ENCODE data around the gene ACCS.

DNA sequence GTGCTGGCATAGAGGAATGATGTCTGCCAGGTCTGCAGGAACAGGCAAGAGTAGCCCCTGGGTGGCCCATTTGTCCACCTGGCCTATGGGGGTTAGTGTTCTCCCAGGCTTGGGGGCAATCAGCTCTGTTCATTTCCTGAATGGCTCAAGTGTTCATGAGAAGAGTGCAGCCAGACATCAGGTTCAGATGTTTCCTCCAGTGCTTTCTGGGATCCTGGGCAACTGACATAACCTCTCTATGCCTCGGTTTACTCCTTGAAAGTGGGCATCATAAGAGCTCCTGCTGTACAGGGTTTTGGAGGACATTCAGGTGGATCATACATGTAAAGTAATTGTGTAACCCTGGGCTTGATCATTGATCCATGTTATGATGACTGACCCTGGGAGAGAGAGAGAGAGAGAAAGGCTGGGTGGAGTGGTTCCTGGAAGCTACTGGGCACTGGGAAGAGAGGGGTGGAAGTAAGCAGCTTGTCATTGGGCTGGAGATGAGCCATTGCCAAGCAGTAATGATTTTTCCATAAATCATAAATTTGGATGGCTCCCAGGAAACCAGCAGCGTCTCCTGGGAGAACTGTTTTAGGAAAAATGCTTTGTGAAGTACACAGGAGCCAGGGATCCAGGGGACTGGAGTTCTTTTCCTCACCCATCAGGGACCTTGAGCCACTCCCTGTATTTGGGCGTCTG lies 48.5 kb upstream of the ACCS start:
- TF ChIP-seq SIN3A (IDR thresholded peaks at IDR 0.05; ENCODE audit: borderline replicate concordance, insufficient read depth, low read length), result no peak
- no peak for TF ChIP-seq POLR2AphosphoS5 (IDR thresholded peaks at IDR 0.05; ENCODE audit: low read depth, low read length)
- TF ChIP-seq, protein P1, sequence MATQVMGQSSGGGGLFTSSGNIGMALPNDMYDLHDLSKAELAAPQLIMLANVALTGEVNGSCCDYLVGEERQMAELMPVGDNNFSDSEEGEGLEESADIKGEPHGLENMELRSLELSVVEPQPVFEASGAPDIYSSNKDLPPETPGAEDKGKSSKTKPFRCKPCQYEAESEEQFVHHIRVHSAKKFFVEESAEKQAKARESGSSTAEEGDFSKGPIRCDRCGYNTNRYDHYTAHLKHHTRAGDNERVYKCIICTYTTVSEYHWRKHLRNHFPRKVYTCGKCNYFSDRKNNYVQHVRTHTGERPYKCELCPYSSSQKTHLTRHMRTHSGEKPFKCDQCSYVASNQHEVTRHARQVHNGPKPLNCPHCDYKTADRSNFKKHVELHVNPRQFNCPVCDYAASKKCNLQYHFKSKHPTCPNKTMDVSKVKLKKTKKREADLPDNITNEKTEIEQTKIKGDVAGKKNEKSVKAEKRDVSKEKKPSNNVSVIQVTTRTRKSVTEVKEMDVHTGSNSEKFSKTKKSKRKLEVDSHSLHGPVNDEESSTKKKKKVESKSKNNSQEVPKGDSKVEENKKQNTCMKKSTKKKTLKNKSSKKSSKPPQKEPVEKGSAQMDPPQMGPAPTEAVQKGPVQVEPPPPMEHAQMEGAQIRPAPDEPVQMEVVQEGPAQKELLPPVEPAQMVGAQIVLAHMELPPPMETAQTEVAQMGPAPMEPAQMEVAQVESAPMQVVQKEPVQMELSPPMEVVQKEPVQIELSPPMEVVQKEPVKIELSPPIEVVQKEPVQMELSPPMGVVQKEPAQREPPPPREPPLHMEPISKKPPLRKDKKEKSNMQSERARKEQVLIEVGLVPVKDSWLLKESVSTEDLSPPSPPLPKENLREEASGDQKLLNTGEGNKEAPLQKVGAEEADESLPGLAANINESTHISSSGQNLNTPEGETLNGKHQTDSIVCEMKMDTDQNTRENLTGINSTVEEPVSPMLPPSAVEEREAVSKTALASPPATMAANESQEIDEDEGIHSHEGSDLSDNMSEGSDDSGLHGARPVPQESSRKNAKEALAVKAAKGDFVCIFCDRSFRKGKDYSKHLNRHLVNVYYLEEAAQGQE (IDR thresholded peaks at IDR 0.05; ENCODE audit: insufficient read depth in 1 of 2, low read depth in 2 of 2, low read length in 2 of 2), result no peak
- TF ChIP-seq TAF1 (IDR thresholded peaks at IDR 0.05; ENCODE audit: borderline replicate concordance, insufficient read depth, low read length), result no peak
